HG03342 (cell line): ENCODE data around the gene SEMA3G.

Experiments
- ATAC-seq: cut with Tn5 transposase; IDR thresholded peaks from one replicate; pipeline ENCODE4 v1.9.1; 2021; ENCODE audit warnings: mild to moderate bottlenecking, moderate library complexity; ENCODE audit not compliant: unreplicated experiment

The SEMA3G gene

DNA sequence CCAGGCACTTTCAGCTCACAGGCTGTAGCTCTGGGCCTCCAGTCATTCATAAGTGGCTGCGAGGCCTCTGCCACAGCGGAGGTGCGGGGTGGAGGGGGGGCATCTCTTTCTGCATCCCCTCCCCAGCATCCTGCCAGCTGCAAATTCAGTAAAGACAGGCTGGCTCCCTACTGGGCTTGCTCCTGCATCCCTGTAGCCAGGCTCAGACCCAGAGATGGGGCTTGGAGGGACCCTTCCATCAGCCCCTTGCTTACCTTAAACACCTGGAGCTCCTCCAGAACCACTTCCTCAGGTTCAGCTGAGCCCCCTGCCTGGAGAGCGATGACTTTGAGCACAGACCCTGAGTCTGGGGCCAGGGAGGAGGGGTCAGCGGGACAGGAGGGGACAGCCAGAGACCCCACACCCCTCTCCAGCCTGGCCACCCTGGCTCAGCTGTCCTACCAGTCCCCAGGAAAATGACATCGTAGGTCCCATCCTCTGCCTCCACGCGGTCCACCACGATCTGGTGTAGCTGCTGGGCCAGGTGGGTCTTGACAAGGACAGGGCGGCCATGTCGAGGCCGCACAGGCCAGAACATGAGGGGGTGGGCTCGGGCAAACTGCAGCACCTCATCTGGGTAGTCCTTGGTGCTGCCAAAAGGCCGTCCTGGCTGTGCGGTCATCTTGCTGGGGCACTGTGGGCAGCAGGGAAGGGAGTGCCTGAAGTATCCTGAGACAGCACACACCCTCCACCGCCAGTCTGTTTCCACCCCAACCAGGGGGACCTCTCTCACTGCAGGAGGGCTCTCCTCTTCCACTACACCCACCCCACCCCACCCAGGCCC is 5.3 kb downstream of the SEMA3G start:
- no peak for ATAC-seq

DNA sequence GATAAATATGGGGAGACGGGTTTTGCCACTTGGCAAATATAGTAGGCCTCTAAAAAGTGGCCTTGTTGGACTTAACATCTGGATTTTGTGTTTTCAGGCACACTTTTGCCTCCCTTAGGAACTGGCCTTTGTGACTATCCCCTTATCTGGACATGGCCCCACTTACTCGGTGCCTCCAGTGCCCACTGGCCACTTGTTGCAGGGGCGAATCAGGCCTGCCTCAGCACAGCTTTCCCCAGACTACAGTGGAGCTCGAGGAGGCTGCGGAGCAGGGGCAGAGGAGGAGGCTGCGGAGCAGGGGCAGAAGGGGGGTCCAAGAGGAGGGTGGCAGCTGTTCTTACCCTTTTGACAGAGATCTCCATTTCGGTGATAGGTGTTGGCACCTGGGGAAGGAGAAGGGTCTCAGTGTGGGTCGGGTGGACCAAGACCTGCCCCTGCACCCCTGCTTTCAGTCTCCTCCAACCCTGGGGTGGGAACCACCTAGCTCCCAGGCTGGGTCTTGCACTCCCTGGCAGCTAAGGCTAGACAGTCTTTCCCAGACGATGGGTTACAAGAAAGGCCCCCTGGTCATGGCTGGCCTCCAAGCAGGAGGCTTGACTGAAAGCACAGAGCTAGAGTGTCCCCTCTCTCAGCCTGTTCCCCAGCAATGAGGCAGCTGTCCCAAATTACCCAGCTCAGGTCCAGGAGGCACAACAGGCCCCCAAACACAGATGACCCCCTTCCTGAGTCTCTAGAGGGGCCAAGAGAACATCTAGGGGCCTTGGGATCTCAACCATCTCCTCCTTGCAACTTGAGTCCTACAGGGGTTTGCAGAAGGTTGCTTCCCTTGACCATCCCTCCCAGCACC is 6.1 kb downstream of the SEMA3G start:
- ATAC-seq = no peak

DNA sequence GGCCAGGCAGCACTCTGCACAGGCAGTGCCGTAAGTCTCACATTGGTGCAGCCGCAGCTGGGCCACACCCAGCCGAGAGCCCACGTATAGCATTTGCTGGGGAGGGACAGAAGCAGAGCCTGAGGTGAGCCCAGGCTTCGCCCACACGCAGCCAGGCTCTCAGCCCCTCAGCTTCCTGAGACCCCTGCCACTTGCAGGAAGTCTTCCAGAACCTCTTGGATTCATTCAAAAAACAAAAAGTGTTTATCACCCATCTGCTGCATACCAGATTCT is 6.9 kb downstream of the SEMA3G start:
- no peak for ATAC-seq

DNA sequence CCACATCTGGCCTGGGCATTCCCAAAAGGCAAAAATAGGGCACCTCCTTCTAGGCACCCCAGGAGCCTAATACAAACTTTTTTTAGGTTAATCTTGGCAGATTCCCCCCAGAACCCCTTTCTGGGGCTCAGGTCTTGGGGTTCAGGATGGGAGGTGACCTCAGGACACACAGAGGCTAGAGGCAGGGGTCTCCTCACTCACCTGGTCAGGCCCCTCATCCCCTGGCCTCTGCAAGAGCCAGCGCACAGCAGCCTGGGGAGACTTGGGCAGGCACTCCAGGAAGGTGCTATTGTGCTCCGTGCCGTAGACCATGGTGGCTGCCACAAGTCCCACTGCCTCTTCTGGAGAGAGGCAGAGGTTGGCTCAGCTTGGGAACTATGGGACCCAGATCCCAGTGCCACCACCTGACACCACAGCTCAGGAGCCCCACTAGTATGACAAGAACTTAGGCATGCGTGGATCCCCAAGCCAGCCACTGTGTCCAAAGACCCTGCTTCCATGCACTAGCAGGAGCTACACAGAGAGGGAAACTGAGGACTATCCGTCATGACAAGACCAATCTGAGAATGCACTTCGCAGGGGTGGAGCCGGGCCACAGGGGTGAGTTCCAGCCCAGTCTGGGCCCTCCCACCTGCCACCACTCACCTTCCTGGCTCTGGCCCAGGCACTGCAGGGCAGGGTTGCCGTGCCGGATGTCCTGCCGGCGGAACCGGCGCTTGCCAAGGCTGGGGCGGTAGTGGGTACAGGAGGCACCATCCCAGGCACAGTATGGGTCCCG is 7.4 kb downstream of the SEMA3G start:
- ATAC-seq = no peak

DNA sequence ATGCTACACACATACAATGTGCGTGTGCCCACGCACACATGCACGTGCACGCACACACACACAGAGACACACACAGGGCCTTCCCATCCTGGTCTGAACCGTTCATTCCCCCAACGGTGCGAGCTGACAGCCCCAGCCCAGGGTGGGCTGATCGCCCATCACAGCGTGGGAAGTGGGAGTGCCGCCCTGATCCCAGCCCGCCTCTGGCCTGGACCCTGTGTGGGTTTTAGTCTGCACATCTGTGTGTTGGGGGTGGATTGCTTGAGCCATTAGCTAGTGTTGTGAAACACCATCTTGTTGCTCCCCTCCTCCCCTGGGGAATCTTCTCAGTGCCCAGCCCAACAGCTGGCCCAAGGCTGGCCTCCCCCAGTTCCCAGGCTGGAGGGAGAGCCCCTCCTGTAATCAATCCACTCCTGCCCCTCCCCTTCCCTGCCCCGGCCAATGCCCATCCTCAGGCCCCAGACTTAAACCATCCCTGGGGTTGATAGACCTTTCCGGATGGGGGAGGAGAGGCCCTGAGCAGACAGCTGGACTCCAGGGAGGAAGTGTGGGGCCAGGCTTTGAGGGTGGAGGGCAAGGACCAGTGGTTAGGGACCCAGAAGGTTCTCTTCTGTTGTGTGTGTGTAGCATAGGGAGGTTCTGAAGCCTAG is 8.3 kb downstream of the SEMA3G start:
- ATAC-seq = no peak

DNA sequence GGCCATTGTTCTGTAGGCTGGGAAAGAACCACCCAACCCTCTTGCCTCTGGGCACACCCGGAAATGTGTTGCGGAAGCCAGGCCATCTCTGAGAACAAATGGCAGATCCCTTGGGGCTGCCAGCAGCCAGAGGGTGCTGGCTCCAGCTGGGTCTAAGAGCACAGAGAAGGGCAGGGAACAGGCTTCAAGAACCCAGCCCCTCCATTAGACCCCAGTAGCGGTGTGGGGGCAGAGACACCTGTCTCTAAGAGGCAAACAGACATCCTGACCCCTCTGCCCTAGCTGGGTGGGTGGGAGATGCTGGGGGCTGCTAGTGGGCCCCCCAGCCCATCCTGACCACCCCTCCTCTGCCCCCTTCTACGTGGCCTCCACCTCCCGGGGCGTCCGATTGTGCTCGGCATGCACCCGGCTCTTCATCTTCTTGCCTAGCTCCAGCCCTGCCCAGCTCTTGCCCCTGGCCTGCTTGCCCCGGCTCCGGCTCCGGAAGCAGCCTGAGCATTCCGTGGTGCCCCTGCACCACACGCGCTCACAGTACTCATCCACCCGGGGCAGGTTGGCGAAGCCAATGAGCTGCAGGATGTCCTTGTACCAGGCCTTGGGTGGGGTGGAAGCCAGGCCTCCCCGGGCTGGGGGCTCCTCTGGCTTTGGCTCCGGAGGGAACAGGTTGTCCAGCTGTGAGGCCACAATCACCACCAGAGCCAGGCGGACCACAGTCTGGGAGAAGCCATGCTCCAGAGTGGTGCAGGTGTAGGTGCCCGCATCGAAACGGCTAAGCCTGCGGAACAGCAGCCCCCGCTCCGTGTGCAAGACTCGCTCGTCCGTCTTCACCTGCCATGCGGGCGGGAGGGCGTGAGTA is 9.4 kb downstream of the SEMA3G start:
- no peak for ATAC-seq

DNA sequence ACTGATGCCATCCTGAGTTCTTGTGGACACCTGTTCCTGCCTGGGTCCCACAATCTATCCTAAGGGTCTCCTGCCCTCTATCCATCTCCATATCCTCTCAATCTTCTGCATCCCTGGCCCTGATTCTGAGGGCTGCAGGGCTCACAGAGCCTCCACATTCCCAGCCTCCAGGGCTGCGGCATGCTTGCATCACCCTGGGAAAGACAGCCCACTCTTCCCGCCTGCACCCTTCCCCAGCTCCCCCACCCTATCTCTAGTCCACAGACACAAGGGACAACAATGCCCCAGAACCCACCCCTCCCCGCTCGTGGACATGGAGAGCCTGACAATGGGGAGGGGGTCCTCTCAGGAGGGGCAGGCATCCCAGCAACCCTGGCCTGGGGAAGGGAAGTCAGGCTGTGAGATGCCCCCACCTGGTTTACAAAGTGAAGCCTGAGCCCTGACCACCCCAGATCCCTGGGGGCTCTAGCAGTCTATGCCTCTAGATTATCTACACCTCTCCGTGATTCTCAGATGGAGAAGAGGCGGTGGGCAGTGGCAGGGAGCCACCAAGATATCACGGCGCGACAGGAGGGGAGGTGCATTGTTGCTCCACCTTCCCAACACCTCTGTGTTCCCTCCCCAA is 10.3 kb downstream of the SEMA3G start:
- no peak for ATAC-seq

DNA sequence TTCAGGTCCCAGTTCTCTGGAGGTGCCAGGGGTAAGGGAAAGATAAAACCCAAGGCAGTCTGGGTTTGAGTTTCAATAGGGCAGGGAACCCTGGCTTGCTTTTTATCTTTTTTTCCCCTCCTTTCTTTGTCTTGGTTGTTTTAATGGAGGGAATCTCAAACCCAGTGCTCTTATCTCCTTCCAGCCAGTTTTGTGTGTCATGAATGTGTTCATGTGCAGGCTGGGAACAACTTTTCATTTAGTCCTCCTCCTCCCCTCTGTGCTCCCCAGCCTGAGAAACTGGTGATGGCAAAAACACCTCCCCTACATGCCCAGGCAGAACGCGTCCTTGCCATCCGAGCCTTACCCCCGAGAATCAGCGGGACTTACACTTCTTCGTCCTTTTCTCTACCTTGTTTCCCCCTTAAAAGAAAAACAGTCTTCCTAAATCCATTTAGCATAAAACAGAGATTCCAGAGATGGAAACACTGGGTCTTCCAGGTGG is 10.9 kb downstream of the SEMA3G start:
- no peak for ATAC-seq

DNA sequence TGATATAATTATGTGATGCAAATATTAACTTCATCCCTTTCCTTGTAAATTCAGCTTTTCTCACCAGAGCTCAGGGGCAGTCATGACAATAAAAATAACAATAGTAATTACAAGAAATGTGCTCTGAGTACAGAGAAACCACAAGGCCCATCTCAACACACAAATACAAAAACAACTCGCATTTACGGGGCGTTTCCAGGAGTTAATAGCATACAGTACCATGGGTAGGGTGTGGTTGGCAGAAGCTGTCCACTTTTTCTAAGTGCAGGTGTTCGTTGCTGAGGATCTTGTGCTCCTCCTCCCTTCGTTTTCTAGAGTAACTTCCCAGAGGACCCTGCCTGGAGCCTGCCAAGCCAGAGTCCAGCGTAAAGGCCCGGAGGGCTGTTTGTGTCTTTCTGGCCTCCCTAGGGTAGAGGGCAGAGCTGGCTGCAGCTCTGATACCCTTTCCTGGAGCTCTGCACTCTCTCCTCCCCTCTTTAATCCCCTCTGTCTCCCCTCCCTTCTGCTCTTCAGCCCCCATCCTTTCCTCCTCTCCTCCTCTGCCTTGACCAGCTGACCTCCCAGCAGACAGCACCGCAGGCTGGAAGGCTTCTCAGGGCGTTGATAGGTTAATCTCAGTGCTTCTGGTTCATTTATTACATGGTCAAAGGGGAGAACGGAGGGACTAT is 11.4 kb downstream of the SEMA3G start:
- ATAC-seq = no peak

DNA sequence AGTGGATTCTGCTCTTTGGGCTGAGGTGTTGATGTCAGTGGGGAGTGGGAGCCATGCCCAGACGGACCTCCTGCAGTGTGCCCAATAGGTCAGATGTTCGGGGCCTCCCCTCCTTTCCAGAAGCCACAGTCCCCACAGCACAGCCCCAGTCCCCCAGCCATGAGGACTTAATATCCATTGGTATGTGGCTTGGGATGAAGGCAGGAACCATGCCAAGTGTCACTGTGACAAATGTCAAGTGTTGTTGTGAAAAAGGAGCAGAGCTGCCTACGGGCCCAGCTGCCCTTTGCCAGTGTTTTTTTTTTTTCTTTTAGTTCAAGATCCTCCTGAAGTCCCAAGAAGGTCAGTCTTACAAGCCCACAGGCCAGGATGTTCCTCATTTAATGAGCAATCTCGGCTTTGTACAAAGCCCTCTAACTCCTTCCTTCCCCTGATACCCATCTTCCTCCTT is 12.2 kb downstream of the SEMA3G start:
- ATAC-seq = no peak

DNA sequence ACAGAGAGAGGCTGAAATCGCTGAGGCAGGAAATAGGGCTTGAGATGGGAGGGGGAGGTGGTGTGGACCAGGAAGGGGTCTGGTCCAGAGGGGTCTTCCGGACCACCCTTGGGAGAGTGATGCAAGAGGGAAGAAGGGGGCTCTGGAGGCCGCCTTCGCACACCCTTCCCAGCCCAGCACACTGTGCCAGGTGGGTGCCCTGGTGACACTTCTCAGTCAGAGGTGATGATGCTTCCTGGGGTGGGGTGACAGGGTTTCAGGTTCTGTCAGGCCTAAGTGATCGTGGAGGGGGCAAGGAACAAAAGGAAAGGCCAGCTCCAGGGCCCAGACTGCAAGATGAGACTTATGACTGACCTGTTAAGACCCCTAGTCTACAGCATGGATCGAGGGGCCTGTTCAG is 12.7 kb downstream of the SEMA3G start:
- ATAC-seq = no peak

DNA sequence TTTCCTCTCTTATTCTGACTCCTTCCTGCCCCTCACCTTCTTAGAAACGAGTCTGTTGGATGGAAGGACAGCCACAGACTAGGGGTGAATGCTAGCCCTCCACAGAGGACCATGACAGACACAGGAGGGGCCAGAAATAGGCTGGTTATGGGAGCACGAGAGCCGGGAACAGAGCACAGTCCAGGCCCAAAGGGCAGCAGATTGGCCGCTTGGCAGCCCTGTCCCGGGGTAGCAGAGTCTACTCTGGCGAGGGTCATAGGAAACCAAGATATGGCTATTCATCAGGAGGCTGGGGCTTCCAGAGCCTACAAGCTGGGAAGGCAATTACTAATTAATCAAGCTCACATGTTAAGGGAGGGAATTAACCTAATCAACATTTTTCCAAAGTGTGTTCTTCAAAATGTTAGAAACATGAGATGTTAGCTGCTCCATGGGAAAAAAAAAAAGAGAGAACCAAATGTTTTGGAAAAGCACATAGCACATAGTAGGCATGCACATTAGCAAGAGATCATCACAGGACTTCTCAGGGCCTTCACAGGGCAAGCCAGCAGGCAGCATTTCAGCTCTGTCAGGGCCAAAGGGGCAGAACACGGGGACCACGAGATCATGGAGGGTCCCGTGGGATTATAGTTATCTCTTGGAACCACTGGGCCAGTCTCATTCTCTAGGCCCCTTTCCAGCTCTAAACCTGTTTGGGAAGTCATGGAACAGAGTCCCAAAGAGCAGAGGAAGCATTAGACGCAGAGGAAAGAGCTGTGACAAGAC is 13.3 kb downstream of the SEMA3G start:
- ATAC-seq = no peak

DNA sequence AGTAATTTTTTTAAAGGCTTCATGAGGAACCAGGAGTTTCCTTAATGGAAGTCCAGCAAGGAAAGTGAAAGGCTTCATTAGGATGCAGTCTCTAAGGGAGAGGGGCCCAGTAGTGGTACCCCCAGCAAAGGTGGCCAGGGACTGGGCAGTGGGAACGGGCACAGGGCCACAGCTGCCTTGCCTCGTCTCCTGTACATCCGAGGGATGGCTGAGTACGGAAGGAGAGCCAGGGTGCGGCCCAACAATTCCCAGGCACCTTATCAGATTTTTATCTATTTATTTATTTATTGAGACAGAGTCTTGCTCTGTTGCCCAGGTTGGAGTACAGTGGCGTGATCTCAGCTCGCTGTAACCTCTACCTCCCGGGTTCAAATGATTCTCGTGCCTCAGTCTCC is 14.5 kb downstream of the SEMA3G start:
- ATAC-seq = no peak

DNA sequence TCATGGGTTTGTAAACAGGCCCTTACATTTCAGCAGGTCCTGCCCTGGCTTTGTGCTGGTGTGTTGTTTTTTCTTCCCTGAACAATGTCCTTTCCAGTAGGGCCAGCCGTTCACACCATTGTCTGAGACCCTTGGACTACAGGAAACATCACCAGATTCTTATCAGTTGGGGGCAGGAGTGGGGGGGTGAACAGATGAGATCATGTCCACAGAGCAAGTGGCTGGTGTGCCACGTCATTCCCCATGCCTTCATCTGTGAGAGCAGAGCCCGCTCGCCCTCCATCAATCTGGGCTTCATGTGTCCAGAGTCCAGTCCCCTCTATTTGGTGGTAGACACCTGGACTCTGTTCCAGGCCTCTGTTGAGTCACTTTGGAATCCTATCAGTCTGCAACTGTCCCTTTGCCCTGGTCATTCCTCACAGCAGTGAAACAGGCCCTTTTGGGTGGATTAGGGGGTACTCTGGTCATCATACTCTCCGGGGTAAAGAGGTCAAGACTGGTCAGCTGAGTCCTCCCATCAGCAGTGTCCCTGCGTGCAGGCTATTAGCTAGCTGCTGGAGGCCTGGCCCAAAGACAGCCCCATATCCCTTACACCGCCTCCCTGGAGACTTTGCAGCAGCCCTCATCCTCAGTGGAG is 15.0 kb downstream of the SEMA3G start:
- no peak for ATAC-seq

DNA sequence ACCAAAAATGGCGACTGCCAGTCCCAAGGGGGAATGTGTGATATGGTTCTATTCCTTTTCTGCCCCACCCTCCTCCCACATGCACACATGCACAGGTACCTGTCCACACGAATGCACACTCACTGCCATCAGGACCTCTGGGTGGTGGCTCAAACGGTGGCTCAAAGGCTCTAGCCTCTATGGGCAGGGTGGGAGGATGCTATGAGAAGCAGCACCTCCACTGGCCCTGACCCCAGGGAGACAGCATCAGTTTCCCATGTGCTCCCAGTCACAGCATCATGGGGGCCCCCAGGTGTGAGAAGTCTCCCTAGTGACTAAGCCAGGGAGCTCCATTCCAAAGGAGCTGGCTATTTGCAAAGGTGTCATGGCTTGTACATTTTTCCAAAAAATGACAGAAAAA is 15.9 kb downstream of the SEMA3G start:
- ATAC-seq = no peak

DNA sequence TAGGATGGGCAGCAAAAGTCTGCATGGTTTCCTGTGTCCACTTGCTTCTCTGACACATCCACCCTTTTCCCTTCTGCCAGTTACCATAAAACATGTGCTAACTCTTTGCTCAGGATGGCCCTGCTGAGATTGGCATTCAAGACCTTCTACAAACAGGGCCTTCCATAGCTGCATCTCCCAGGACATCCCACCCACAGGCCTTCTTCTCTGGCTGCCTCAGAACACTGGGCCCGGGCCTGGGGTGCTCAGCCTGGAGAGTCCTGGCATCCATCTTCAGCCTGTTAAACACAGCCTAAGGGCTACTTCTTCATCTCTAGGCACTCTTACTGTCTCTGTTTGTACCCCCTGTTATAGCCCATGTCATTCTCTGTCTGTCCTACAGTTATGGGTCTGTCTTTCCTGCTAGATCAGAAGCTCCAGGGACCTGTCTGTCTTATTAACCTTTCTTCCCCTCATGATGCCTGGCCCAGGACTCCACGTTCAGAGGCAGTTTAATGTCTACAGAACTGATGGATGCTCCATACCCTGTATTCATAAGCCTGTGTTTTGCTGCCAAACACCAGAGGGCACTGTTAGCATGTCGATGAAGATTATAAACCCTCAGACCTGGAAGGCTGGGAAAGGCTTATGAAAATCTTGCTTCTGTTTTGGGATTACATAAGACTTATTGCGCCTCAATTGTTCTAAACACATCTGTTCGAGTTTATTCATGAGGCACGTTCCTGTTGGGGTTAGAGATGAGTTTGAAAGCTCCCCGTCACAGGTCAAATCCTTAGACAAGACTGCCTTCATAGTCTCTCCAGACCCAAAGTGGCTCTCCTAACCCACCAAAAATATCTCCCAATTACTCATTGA is 16.5 kb downstream of the SEMA3G start:
- ATAC-seq = no peak

DNA sequence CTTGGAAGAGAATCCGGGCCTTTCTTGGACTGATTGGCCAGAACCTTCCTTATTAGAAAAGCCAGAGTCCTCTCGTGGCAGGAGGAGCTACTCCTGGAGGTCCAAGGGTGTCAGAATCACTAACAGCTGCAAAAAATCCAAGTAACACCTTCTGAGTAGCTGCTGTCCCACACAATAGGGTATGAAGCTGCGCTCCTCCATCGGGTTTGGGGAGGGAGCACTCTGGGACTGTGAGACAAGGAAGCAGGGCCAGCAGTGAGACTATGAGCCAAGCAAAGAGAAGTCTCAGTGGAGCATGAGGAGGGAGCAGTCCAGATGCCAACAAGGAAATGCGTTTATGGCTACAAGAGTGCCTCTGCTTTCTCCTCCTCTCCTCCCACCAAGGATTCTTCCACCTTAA is 21.7 kb downstream of the SEMA3G start:
- no peak for ATAC-seq
